Right hindlimb (tissue), 1 donor: ENCODE results near the gene REXO1.
"Not testable (repeated sequence)": the region's sequence is repeated elsewhere in the genome, so short reads cannot be mapped to it uniquely, and the experiment has no call there.

Source experiments
- DNase-seq: peaks from one replicate; pipeline ENCODE4 v3.0.0-alpha.2; 2018

The REXO1 gene

DNA sequence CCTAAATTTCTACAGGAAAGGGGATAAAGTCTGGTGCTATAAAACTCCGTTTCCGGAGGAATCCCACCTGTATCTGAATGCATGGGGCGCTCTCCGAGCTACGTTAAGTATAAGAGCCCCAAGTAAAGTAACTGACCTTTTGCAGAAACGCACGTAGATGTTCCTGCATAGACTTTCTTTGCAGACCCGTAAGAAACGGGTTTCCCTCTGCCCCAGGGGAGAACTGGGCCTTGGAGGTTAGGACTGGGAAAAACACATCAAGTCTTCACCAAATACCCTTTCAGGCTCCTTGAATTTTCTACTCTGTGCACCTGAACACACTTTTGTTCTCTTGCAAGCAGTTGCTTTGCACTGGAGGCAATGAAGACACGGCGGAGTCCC, 27.0 kb upstream of the REXO1 start:
- DNase-seq: not testable (repeated sequence)

- no peak for DNase-seq
Observed at GRCh38 chr19:1874554-1875185, 26.4 kb upstream of the REXO1 start.

- peak; percentile 49 for DNase-seq
Observed at GRCh38 chr19:1873524-1874473, 25.5 kb upstream of the REXO1 start.

- DNase-seq: no peak
Observed at GRCh38 chr19:1872807-1873523, 24.7 kb upstream of the REXO1 start.

GRCh38 chr19:1871630-1872029, 23.3 kb upstream of the REXO1 start:
- no peak for DNase-seq

- no peak for DNase-seq
Observed at GRCh38 chr19:1871140-1871597, 22.9 kb upstream of the REXO1 start.

- no peak for DNase-seq
Observed at GRCh38 chr19:1868971-1869370, 20.7 kb upstream of the REXO1 start.

DNA sequence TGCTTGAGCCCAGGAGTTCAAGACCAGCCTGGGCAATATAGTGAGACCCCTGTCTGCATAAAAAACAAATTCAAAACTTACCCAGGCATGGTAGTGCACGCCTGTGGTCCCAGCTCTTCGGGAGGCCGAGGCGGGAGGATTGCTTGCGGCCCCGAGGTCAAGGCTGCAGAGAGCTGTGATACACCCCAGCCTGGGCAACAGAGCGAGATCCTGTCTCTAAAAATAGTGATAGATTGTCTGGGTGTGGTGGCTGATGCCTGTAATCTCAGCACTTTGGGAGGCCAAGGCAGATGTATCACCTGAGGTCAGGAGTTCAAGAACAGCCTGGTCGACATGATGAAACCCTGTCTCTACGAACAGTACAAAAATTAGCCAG, 19.1 kb upstream of the REXO1 start:
- no peak for DNase-seq

DNA sequence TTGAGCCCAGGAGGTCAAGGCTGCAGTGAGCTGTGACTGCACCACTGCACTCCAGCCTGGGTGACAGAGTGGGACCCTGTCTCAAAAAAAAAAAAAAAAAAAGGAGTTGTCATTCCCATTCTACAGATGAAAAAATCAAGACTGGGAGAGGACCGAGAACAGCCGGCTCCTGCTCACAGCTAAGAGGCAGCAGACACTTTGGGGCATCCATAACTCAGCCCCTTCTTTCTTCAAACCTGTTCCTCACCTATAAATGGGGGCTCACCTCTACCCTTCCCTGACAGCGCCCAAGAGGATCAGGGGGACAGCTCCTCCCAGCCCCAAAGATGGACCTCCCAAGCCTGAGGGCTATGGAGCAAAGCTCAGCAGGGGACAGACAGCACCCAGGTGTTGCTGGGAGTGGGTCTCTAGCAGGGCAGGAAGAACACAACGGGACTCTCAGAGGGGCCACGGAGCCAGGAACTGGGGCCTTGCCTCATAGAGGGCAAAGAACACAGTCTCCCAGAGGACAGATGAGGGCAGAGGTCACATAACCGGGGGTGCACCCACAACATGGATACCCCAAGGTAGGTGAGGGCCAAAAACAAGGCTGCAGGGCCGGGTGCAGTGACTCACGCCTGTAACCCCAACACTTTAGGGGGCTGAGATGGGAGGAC, 18.5 kb upstream of the REXO1 start:
- DNase-seq: no peak

DNA sequence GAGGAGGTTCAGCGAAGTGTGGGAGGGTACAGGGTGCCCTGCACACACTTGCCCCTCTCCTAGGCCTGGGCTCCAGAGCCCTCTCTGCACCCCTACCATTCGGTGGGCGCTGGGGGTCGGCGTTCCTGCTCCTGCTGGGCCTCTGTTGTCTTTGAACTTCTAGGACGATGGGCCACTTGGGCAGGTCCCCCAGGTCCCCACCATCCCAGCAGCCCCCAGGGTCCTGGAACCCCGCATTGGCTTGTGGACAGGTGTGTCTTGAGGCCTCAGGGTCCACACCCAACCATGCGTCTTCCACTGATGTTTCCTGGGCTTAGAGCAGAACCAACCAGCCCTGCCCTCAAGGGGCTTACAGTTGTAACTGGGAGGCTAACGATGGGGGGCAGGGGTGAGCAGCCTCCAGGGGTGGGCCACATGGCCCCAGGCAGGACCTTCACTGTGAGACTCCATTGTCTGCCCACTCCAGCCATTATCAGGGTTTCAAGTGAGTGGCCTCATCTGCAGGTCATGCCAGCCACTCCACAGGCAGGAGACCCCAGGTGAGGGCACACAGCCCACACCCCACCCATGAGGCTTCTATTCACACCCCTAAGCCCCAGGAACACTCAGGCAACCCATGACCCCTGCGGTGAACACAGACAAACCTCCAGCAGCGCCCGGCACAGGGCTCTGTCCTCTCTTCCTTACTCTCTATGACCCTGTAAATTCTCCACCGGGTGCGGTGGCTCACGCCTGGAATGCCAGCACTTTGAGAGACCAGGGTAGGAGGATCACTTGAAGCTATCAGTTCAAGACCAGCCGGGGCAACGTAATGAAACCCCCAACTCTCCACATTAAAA, 17.1 kb upstream of the REXO1 start:
- DNase-seq: no peak

- peak; percentile 82 for DNase-seq
Observed at GRCh38 chr19:1864480-1865171, 16.3 kb upstream of the REXO1 start.

- DNase-seq: peak; percentile 94
Observed at GRCh38 chr19:1863638-1864479, 15.6 kb upstream of the REXO1 start.

- DNase-seq: no peak
Observed at GRCh38 chr19:1863328-1863637, 15.0 kb upstream of the REXO1 start, which contains the start of gene KLF16. KLF16 (minus strand) TSS chr19:1863579; CDS start chr19:1863497, 82 bp downstream.

- peak; percentile 58 for DNase-seq
Observed at GRCh38 chr19:1862424-1863327, 14.4 kb upstream of the REXO1 start.

DNA sequence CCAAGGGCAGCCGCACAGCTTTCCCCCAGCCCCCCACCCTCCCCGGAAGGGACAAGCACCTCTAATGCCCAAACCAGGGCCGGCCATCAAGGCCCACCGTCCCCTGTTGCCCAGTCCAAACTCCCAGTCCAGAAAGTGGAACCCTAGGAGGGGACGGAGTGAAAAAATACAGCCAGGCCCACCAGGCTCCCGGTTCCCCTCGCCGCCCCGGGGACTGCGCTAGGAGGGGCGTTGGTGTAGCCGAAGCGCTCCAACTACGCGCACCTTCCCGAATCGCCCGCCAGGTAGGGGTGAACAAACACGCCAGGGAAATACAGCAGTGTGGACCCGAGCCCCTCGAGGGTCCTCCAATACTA, 13.8 kb upstream of the REXO1 start:
- DNase-seq: no peak

- no peak for DNase-seq
Observed at GRCh38 chr19:1861599-1862031, 13.3 kb upstream of the REXO1 start.

DNA sequence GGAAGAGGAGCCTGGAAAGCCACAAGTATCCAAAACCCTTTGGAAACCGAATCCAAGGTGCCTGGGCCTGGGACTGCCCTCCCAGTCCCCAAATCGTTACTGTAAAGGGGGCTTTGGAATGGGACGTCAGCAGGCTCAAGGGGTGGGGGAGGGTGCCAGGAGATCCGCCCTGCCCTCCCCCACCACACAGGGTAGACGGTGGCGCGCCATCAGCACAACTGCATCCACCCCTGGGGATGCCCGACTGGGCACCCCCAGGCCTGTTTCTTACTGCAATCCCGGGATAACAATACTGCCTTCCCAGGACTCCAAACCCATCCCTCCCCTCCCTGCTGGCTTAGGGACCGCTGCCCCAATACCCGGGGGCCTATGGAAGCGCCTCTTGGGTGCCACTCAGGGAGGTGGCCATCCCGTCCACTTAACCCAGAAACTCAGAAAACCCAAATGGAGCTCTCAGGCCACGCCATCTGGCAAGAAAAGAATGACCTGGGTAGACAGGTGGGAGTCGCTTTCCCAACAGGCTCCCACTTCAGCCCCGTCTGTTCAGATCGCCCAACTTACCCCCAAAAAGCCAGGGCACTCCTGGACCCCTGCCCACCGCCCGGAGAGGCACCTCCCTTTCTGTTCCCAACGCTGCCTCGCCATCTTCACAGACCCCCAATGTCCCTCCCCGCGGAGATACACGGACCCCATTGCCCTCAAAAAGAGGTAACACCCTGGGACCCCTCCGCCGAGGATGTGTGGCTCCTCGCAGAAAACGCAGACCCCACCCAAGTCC, 12.7 kb upstream of the REXO1 start:
- no peak for DNase-seq

DNA sequence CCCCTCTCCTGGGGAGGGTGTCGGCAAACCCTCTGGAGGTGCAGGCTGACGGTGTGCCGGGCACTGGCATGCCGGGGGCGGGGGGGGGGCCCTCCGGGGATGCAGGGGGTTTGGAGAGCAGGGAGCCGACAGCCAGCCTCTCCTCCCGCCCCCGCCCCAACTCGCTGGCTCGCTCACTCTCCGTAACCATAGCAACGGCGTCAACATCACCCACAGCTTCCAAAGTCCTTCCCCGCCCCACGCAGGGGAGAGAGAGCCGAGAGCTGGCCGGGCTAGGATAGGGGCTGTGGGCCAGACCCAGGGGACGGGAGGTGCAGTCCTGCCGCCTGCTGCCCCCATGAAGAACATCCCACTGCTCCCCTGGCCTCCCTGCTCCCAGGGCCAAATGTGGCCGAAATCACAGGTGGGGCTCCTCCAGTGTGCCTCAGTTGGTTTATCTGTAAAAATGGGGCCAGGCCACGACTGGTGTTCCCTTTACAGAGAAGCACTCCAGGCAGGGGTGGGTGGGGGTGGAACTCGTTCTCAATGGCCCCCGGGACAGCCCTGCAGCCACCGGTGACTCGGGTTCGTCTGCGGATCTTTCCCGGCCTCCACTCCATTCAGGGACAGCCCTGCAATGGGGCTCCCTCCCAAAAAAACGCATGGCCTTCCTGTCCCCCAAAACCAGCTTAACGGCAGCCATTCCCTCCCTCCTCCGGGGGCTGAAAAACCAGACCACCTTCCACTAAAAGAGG, 11.9 kb upstream of the REXO1 start:
- DNase-seq: peak; percentile 89
